ENCODE data around the gene EIF4EBP3.

EIF4EBP3 gene

GRCh38 chr5:140558542-140558941 is 11.1 kb downstream of the EIF4EBP3 start:
- no peak for TF ChIP-seq EP300 (IDR thresholded peaks at IDR 0.05; ENCODE audit: borderline replicate concordance)
- TF ChIP-seq RAD21 (IDR thresholded peaks at IDR 0.05; ENCODE audit: low read depth) = no peak
- no peak for TF ChIP-seq ZBTB7A (IDR thresholded peaks at IDR 0.05; ENCODE audit: low read depth)
- no peak for TF ChIP-seq USF1 (IDR thresholded peaks at IDR 0.05)
- no peak for TF ChIP-seq TEAD4 (IDR thresholded peaks at IDR 0.05)
- no peak for TF ChIP-seq FOXM1 (IDR thresholded peaks at IDR 0.05; ENCODE audit: borderline replicate concordance, low read depth)
- TF ChIP-seq CEBPB (IDR thresholded peaks at IDR 0.05) = no peak
- TF ChIP-seq, protein P1, sequence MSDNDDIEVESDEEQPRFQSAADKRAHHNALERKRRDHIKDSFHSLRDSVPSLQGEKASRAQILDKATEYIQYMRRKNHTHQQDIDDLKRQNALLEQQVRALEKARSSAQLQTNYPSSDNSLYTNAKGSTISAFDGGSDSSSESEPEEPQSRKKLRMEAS (IDR thresholded peaks at IDR 0.05) = no peak
- TF ChIP-seq NFIC (IDR thresholded peaks at IDR 0.05) = no peak
- TF ChIP-seq YY1 (IDR thresholded peaks at IDR 0.05; ENCODE audit: low read depth) = no peak
- no peak for TF ChIP-seq EGR1 (IDR thresholded peaks at IDR 0.05)
- TF ChIP-seq, protein P2, sequence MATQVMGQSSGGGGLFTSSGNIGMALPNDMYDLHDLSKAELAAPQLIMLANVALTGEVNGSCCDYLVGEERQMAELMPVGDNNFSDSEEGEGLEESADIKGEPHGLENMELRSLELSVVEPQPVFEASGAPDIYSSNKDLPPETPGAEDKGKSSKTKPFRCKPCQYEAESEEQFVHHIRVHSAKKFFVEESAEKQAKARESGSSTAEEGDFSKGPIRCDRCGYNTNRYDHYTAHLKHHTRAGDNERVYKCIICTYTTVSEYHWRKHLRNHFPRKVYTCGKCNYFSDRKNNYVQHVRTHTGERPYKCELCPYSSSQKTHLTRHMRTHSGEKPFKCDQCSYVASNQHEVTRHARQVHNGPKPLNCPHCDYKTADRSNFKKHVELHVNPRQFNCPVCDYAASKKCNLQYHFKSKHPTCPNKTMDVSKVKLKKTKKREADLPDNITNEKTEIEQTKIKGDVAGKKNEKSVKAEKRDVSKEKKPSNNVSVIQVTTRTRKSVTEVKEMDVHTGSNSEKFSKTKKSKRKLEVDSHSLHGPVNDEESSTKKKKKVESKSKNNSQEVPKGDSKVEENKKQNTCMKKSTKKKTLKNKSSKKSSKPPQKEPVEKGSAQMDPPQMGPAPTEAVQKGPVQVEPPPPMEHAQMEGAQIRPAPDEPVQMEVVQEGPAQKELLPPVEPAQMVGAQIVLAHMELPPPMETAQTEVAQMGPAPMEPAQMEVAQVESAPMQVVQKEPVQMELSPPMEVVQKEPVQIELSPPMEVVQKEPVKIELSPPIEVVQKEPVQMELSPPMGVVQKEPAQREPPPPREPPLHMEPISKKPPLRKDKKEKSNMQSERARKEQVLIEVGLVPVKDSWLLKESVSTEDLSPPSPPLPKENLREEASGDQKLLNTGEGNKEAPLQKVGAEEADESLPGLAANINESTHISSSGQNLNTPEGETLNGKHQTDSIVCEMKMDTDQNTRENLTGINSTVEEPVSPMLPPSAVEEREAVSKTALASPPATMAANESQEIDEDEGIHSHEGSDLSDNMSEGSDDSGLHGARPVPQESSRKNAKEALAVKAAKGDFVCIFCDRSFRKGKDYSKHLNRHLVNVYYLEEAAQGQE (IDR thresholded peaks at IDR 0.05; ENCODE audit: low read depth) = no peak
- no peak for TF ChIP-seq TAF1 (IDR thresholded peaks at IDR 0.05; ENCODE audit: low read depth)
- no peak for TF ChIP-seq TCF12 (IDR thresholded peaks at IDR 0.05; ENCODE audit: low read depth)
- no peak for TF ChIP-seq CREB1 (IDR thresholded peaks at IDR 0.05; ENCODE audit: low read depth)

DNA sequence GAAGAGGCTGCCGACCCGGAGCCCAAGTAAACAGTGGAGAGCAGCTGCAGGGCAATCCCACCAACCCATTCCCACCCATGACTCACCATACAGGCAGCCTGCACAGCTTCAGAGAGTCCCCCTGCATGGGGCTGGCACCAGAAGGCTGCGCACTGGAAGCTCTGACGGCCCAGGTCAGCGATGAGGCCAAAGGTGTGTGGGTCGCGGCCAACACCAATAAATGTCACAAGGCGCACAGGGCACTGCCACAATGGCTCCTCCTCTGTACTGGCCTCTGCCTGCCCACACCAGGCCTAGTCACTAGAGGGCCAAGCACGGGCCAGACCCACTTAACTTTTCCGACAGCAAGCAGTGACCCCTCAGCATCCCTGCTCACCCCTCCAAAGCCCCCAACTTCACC is 12.8 kb downstream of the EIF4EBP3 start:
- no peak for TF ChIP-seq YY1 (IDR thresholded peaks at IDR 0.05; ENCODE audit: low read depth)
- TF ChIP-seq RAD21 (IDR thresholded peaks at IDR 0.05; ENCODE audit: low read depth) = no peak
- TF ChIP-seq FOXM1 (IDR thresholded peaks at IDR 0.05; ENCODE audit: borderline replicate concordance, low read depth) = no peak

DNA sequence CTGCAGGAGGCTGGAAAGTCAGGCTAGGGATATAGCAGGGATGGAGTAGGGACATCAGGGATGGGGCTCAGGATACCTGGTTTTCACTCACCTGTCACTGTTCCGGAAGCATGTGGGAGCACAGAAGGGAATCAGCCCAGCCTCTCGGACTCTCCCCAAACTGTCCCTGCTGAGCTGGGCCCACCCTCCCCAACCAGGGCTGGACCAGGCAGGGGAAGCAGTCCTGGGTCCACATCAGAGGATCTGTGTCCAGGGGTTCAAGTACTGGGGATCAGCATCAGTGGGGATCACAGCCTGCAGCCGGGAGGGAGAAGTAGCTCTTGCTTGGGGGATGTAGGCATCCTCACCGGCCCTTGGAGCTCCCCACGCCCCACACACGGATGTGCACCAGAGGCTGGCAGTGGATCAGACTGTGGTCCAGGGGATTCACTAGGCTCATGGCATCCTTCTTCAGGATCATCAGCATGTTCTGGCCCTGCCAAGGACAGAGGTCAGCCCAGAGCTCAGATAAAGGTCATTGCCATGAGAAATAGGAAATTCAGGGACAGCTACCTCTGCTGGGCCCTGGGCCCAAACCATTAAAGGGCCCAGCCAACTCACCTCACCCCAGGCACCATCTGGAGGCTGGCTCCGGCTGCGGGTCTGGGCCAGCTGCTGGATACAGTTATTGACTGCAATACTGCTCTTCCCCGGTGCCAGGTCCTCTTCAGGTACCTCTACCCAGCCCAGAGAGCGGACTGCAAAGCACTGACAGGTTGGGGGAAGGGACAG is 14.5 kb downstream of the EIF4EBP3 start:
- TF ChIP-seq RAD21 (IDR thresholded peaks at IDR 0.05; ENCODE audit: low read depth) (no peak), FOXM1 (IDR thresholded peaks at IDR 0.05; ENCODE audit: borderline replicate concordance, low read depth) (no peak), NFIC (IDR thresholded peaks at IDR 0.05) (no peak), EP300 (IDR thresholded peaks at IDR 0.05; ENCODE audit: borderline replicate concordance) (no peak), TEAD4 (IDR thresholded peaks at IDR 0.05) (no peak), CEBPB (IDR thresholded peaks at IDR 0.05) (no peak), USF1 (IDR thresholded peaks at IDR 0.05) (no peak), TAF1 (IDR thresholded peaks at IDR 0.05; ENCODE audit: low read depth) (no peak), ZBTB7A (IDR thresholded peaks at IDR 0.05; ENCODE audit: low read depth) (no peak), EGR1 (IDR thresholded peaks at IDR 0.05) (no peak), CREB1 (IDR thresholded peaks at IDR 0.05; ENCODE audit: low read depth) (no peak), TCF12 (IDR thresholded peaks at IDR 0.05; ENCODE audit: low read depth) (no peak), YY1 (IDR thresholded peaks at IDR 0.05; ENCODE audit: low read depth) (no peak)
- TF ChIP-seq, protein P2 (IDR thresholded peaks at IDR 0.05; ENCODE audit: low read depth) = no peak
- TF ChIP-seq, protein P1 (IDR thresholded peaks at IDR 0.05) = no peak

- no peak for TF ChIP-seq ZBTB7A (IDR thresholded peaks at IDR 0.05; ENCODE audit: low read depth)
- no peak for TF ChIP-seq TAF1 (IDR thresholded peaks at IDR 0.05; ENCODE audit: low read depth)
- TF ChIP-seq, protein P1 (IDR thresholded peaks at IDR 0.05) = no peak
- TF ChIP-seq FOXM1 (IDR thresholded peaks at IDR 0.05; ENCODE audit: borderline replicate concordance, low read depth) = no peak
- no peak for TF ChIP-seq RAD21 (IDR thresholded peaks at IDR 0.05; ENCODE audit: low read depth)
- TF ChIP-seq, protein P2 (IDR thresholded peaks at IDR 0.05; ENCODE audit: low read depth) = no peak
- no peak for TF ChIP-seq CEBPB (IDR thresholded peaks at IDR 0.05)
- TF ChIP-seq EGR1 (IDR thresholded peaks at IDR 0.05) = no peak
- TF ChIP-seq TCF12 (IDR thresholded peaks at IDR 0.05; ENCODE audit: low read depth) = no peak
- no peak for TF ChIP-seq EP300 (IDR thresholded peaks at IDR 0.05; ENCODE audit: borderline replicate concordance)
- no peak for TF ChIP-seq USF1 (IDR thresholded peaks at IDR 0.05)
- TF ChIP-seq CREB1 (IDR thresholded peaks at IDR 0.05; ENCODE audit: low read depth) = no peak
- TF ChIP-seq YY1 (IDR thresholded peaks at IDR 0.05; ENCODE audit: low read depth) = no peak
- no peak for TF ChIP-seq TEAD4 (IDR thresholded peaks at IDR 0.05)
- TF ChIP-seq NFIC (IDR thresholded peaks at IDR 0.05) = no peak
Measured at GRCh38 chr5:140563596-140563995, 16.1 kb downstream of the EIF4EBP3 start.
